Right cardiac atrium (tissue), 5 donors: ENCODE data around the gene TMCC1. TPM values are rescaled to one million over a fixed set of nuclear protein-coding genes. Genes with fewer than 3 reads are reported as not detected.
A peak's percentile ranks its signal among the peaks of the same experiment; 100 is the strongest.

Experiments used
- ATAC-seq, 2 donors: fragments of 200-7000 bp; cut with Tn5 transposase; one replicate each; pipeline versions ENCODE4 v1.8.0 to v1.9.1; 2020; ENCODE audit warnings: moderate library complexity in 2 of 2, mild to moderate bottlenecking in 1 of 2
- DNase-seq, 3 donors: peaks; one replicate each; pipeline ENCODE4 v3.0.0-alpha.2; 2020
- H3K27ac ChIP-seq: one replicate; pipeline ENCODE4 v1.5.1; 2013; ENCODE audit warnings: mild to moderate bottlenecking, low read length, control low read depth, moderate library complexity
- H3K27me3 ChIP-seq: one replicate; pipeline ENCODE4 v1.6.1; 2013; ENCODE audit not compliant: control insufficient read depth, insufficient read depth
- H3K4me1 ChIP-seq: one replicate; pipeline ENCODE4 v1.6.1; 2013; ENCODE audit warnings: low read length; ENCODE audit not compliant: control insufficient read depth, insufficient read depth
- H3K4me3 ChIP-seq: one replicate; pipeline ENCODE4 v1.5.1; 2013; ENCODE audit warnings: low read length, control low read depth
- H3K9me3 ChIP-seq: one replicate; pipeline ENCODE4 v1.6.1; 2013; ENCODE audit warnings: low read length; ENCODE audit not compliant: control insufficient read depth
- WGBS: extraction: QIAGEN DNeasy Blood & Tissue Kit; methylation state at CpG from one replicate; pipeline ENCODE4 v1.1.7; 2013; 5-methylcytosine and 5-hydroxymethylcytosine counted together
- intact Hi-C, 4 donors: fragments of 100-400 bp; cut with DNase I; formaldehyde crosslinking; loops; one replicate each; pipeline versions ENCODE4 v1.11.0 to v1.14.0; 2022 to 2023
- polyA plus RNA-seq: library from polyadenylated mRNA; stranded (reverse); fragments of 200-250 nt; gene quantifications from one replicate; pipeline ENCODE4 v1.2.3, GENCODE V29; 2013
- total RNA-seq, 4 donors: library from RNA; stranded (reverse); fragmentation: NEBNext Ultra II Directional; extraction: Animal tissue kit (Norgen Biotek cat#: 25700); gene quantifications; one replicate each; pipeline ENCODE4 v1.2.1, GENCODE V29; 2021
- donor health status: healthy with polysubstance abuse.
- donor health status: DM: no; HTN: yes; CAD: no.
- donor health status: DM: no; HTN: no; CAD: no.
- donor health status: DM: no; HTN: yes; CAD: no; lungs with severe emphysema.
- donor health status: DM: yes; HTN: yes; CAD: no.

Gene TMCC1
- total and polyA plus RNA-seq, 5 donors, result 12.9 to 45.0 (median 42.9) TPM

GRCh38 chr3:129632056-129632455, 261.5 kb downstream of the TMCC1 start:
- H3K9me3 ChIP-seq, result no peaks in the 10 kb centered on the region
- H3K27ac ChIP-seq, result no peak overlapping the region
- H3K4me1 ChIP-seq, result no peaks in the 10 kb centered on the region
- H3K4me3 ChIP-seq, result no peak overlapping the region
- 86% methylated on average over 9 of the region's 9 CpGs for WGBS
- no peaks in the 10 kb centered on the region for H3K27me3 ChIP-seq
- DNase-seq, result peak in 1 of 3 donors; percentile 50
- intact Hi-C loops, result no loop called here
- ATAC-seq, result no peak

GRCh38 chr3:129629011-129629410, 264.5 kb downstream of the TMCC1 start:
- peak in 1 of 3 donors; percentile 54 for DNase-seq
- no peak overlapping the region for H3K27ac ChIP-seq
- no peaks in the 10 kb centered on the region for H3K27me3 ChIP-seq
- 81% methylated on average over 6 of the region's 6 CpGs for WGBS
- no peak overlapping the region for H3K4me3 ChIP-seq
- peaks cover 13% of the 10 kb centered on the region for H3K4me1 ChIP-seq
- no peaks in the 10 kb centered on the region for H3K9me3 ChIP-seq
- no peak for ATAC-seq
- intact Hi-C loops, result loop anchor here in 3 of 4 donors (5.0 to 10.0 kb wide), 3 partner anchors 134 to 303 kb away; no protein-coding TSS in a partner anchor

- intact Hi-C loops, result loop anchor here in 3 of 4 donors (5.0 to 10.0 kb wide), 3 partner anchors 133 to 304 kb away; no protein-coding TSS in a partner anchor
- ATAC-seq (no peak), DNase-seq (peak in 1 of 3 donors; percentile 22)
- Histone ChIP-seq H3K27me3 (no peaks in the 10 kb centered on the region), H3K4me3 (peak overlapping the region; percentile 48), H3K27ac (peak overlapping the region; percentile 97), H3K9me3 (no peaks in the 10 kb centered on the region), H3K4me1 (peaks cover 17% of the 10 kb centered on the region)
- WGBS, result 19% methylated on average over 9 of the region's 9 CpGs
Measured at GRCh38 chr3:129628169-129628522, 265.4 kb downstream of the TMCC1 start.

- intact Hi-C loops, result loop anchor here in 3 of 4 donors (5.0 to 10.0 kb wide), 3 partner anchors 133 to 305 kb away; no protein-coding TSS in a partner anchor
- Histone ChIP-seq H3K27ac (peak overlapping the region; percentile 97), H3K4me3 (peak overlapping the region; percentile 48), H3K9me3 (no peaks in the 10 kb centered on the region), H3K27me3 (no peaks in the 10 kb centered on the region), H3K4me1 (peaks cover 21% of the 10 kb centered on the region)
- ATAC-seq, result peak; percentile 39 to 47
- peak; percentile 82 to 88 (median 88) for DNase-seq
- under 1% methylated on average over 38 of the region's 38 CpGs for WGBS
Measured at GRCh38 chr3:129627350-129628168, 266.0 kb downstream of the TMCC1 start.

GRCh38 chr3:129626744-129627349, 266.7 kb downstream of the TMCC1 start:
- intact Hi-C loops, result loop anchor here in 3 of 4 donors (5.0 to 10.0 kb wide), 3 partner anchors 132 to 305 kb away; no protein-coding TSS in a partner anchor
- peak overlapping the region; percentile 97 for H3K27ac ChIP-seq
- DNase-seq (peak; percentile 98 to 99 (median 99)), ATAC-seq (peak; percentile 89 to 93)
- no peaks in the 10 kb centered on the region for H3K27me3 ChIP-seq
- no peaks in the 10 kb centered on the region for H3K9me3 ChIP-seq
- peaks cover 24% of the 10 kb centered on the region for H3K4me1 ChIP-seq
- under 1% methylated on average over 48 of the region's 49 CpGs for WGBS
- H3K4me3 ChIP-seq, result peak overlapping the region; percentile 48

GRCh38 chr3:129625072-129625874, 268.2 kb downstream of the TMCC1 start:
- H3K9me3 ChIP-seq, result no peaks in the 10 kb centered on the region
- no peak overlapping the region for H3K4me3 ChIP-seq
- peaks cover 24% of the 10 kb centered on the region for H3K4me1 ChIP-seq
- H3K27me3 ChIP-seq, result no peaks in the 10 kb centered on the region
- ATAC-seq, result no peak
- intact Hi-C loops, result loop anchor here in 3 of 4 donors (5.0 to 10.0 kb wide), 3 partner anchors 130 to 307 kb away; no protein-coding TSS in a partner anchor
- 74% methylated on average over 12 of the region's 12 CpGs for WGBS
- peak; percentile 31 to 71 (median 66) for DNase-seq
- peak overlapping the region; percentile 89 for H3K27ac ChIP-seq

GRCh38 chr3:129624347-129625071, 269.0 kb downstream of the TMCC1 start:
- ATAC-seq (no peak), DNase-seq (peak; percentile 43 to 78 (median 74))
- intact Hi-C loops, result loop anchor here in 3 of 4 donors (5.0 to 10.0 kb wide), 3 partner anchors 130 to 308 kb away; no protein-coding TSS in a partner anchor
- peak overlapping the region; percentile 89 for H3K27ac ChIP-seq
- no peak overlapping the region for H3K4me3 ChIP-seq
- 59% methylated on average over 11 of the region's 11 CpGs for WGBS
- H3K9me3 ChIP-seq, result no peaks in the 10 kb centered on the region
- H3K4me1 ChIP-seq, result peaks cover 24% of the 10 kb centered on the region
- no peaks in the 10 kb centered on the region for H3K27me3 ChIP-seq

GRCh38 chr3:129623447-129624118, 269.9 kb downstream of the TMCC1 start:
- Histone ChIP-seq H3K4me1 (peaks cover 27% of the 10 kb centered on the region), H3K27ac (peak overlapping the region; percentile 89), H3K27me3 (no peaks in the 10 kb centered on the region), H3K9me3 (no peaks in the 10 kb centered on the region), H3K4me3 (no peak overlapping the region)
- intact Hi-C loops, result loop anchor here in 1 of 4 donors (10.0 kb wide), 1 partner anchor 129 kb away; no protein-coding TSS in a partner anchor
- DNase-seq (peak; percentile 84 to 92 (median 90)), ATAC-seq (peak; percentile 10 to 36)
- WGBS, result 36% methylated on average over 17 of the region's 17 CpGs

- H3K27ac ChIP-seq, result peak overlapping the region; percentile 89
- no peaks in the 10 kb centered on the region for H3K9me3 ChIP-seq
- H3K27me3 ChIP-seq, result no peaks in the 10 kb centered on the region
- 75% methylated on average over 10 of the region's 10 CpGs for WGBS
- ATAC-seq, result no peak
- peak; percentile 41 to 69 (median 62) for DNase-seq
- intact Hi-C loops, result loop anchor here in 1 of 4 donors (10.0 kb wide), 1 partner anchor 128 kb away; no protein-coding TSS in a partner anchor
- no peak overlapping the region for H3K4me3 ChIP-seq
- H3K4me1 ChIP-seq, result peaks cover 27% of the 10 kb centered on the region
Measured at GRCh38 chr3:129622933-129623332, 270.6 kb downstream of the TMCC1 start.
